Naive thymus-derived CD4-positive, alpha-beta T cell (primary cell): Measurements from ENCODE around the gene ENTPD6. TPM values are rescaled to one million over a fixed set of nuclear protein-coding genes. Genes with fewer than 3 reads are reported as not detected.

Experiments used
- ATAC-seq: fragments of 150-1000 bp; cut with Tn5 transposase; 2 replicates; pipeline ENCODE4 v1.10.0; 2021; ENCODE audit warnings: mild to moderate bottlenecking, moderate library complexity
- CTCF ChIA-PET: fragments of 350-600 bp; sonication (Branson Sonifier 250); formaldehyde crosslinking; loops from one replicate; lab custom pipeline; 2021; ENCODE audit warnings: antibody characterized with exemption; lab: Charles Lee
- POLR2A ChIA-PET: fragments of 350-600 bp; sonication (Branson Sonifier 250); formaldehyde crosslinking; loops from one replicate; lab custom pipeline; 2021; ENCODE audit warnings: antibody characterized with exemption, inconsistent platforms; lab: Charles Lee
- DNase-seq, 9 donors: peaks; one replicate each; pipeline versions ENCODE4 v3.0.0 to v3.0.0-alpha.2; 2020 to 2022; ENCODE audit warnings: mixed read lengths in 1 of 9
- H3K27ac ChIP-seq: one replicate; pipeline ENCODE4 v1.7.0; 2013; ENCODE audit warnings: mild to moderate bottlenecking, low read depth, low read length, moderate library complexity
- H3K27me3 ChIP-seq, 2 donors: one replicate each; pipeline ENCODE4 v1.7.0; 2013; ENCODE audit warnings: low read length in 2 of 2, mild to moderate bottlenecking in 2 of 2, moderate library complexity in 2 of 2; ENCODE audit not compliant: control insufficient read depth in 2 of 2, insufficient read depth in 2 of 2
- H3K36me3 ChIP-seq, 3 experiments: 1 replicate in 2 of 3; 2 replicates in 1 of 3; pipeline ENCODE4 v1.7.0; 2013; ENCODE audit warnings: low read length in 3 of 3, mild to moderate bottlenecking in 3 of 3, moderate library complexity in 1 of 3; ENCODE audit not compliant: insufficient read depth in 3 of 3, control insufficient read depth in 2 of 3
- H3K4me1 ChIP-seq, 2 donors: one replicate each; pipeline ENCODE4 v1.7.0; 2013; ENCODE audit warnings: low read length in 2 of 2, mild to moderate bottlenecking in 2 of 2, moderate library complexity in 1 of 2; ENCODE audit not compliant: control insufficient read depth in 2 of 2, insufficient read depth in 2 of 2
- H3K4me3 ChIP-seq: 2 replicates; pipeline ENCODE4 v1.7.0; 2013; ENCODE audit warnings: mild to moderate bottlenecking, low read length
- H3K9me3 ChIP-seq, 3 experiments: 1 replicate in 2 of 3; 2 replicates in 1 of 3; pipeline ENCODE4 v1.7.0; 2013; ENCODE audit warnings: low read length in 3 of 3; ENCODE audit not compliant: control insufficient read depth in 2 of 3
- H3K27ac Mint-ChIP-seq, 9 donors: one replicate each; pipeline ENCODE4 v1.8.0; 2020 to 2022; ENCODE audit warnings: mixed read lengths in 9 of 9, mild to moderate bottlenecking in 8 of 9, moderate library complexity in 5 of 9, inconsistent platforms in 2 of 9
- H3K27me3 Mint-ChIP-seq, 5 donors: one replicate each; pipeline ENCODE4 v1.8.0; 2021 to 2022; ENCODE audit warnings: mixed read lengths in 5 of 5, mild to moderate bottlenecking in 1 of 5
- H3K36me3 Mint-ChIP-seq, 5 donors: one replicate each; pipeline ENCODE4 v1.8.0; 2020 to 2022; ENCODE audit warnings: mixed read lengths in 5 of 5, mild to moderate bottlenecking in 3 of 5, inconsistent platforms in 1 of 5
- H3K4me1 Mint-ChIP-seq, 7 donors: one replicate each; pipeline ENCODE4 v1.8.0; 2020 to 2022; ENCODE audit warnings: mixed read lengths in 7 of 7, mild to moderate bottlenecking in 3 of 7, inconsistent platforms in 1 of 7
- H3K4me3 Mint-ChIP-seq, 10 donors: one replicate each; pipeline ENCODE4 v1.8.0; 2020 to 2022; ENCODE audit warnings: mild to moderate bottlenecking in 10 of 10, mixed read lengths in 10 of 10, moderate library complexity in 6 of 10, inconsistent platforms in 2 of 10
- H3K9me3 Mint-ChIP-seq, 11 donors: one replicate each; pipeline ENCODE4 v1.8.0; 2020 to 2022; ENCODE audit warnings: mixed read lengths in 11 of 11, mild to moderate bottlenecking in 4 of 11, inconsistent platforms in 1 of 11, moderate library complexity in 1 of 11
- intact Hi-C, 2 donors: fragments of 100-400 bp; cut with micrococcal nuclease; formaldehyde crosslinking; loops; one replicate each; pipeline ENCODE4 v1.15.1; 2023
- polyA plus RNA-seq, 2 donors: library from polyadenylated mRNA; unstranded; fragments of 300-500 nt; fragmentation: Illumina TruSeq; gene quantifications; one replicate each; pipeline ENCODE4 v1.2.3, GENCODE V29; 2021
- total RNA-seq, 6 experiments: library from RNA in 5 of 6; stranded (reverse) in 5 of 6; gene quantifications; 1 replicate in 5 of 6; 2 replicates in 1 of 6; pipeline ENCODE4 v1.2.3 and lab custom pipeline; 2021 to 2026

Gene ENTPD6
- total RNA-seq: 100 to 1,000 TPM in 2 of 5 experiments, 10 to 100 TPM in 3; 41.1 to 108 (median 74.4) TPM
- polyA plus RNA-seq: 10 to 100 TPM; 43.7 to 56.9 TPM
- total RNA-seq (lab: John Stamatoyannopoulos, UW): 99.2 reads per million, percentile 84 among the genes with 10 or more reads in this experiment

GRCh38 chr20:25195014-25195961 is at the start of gene ENTPD6:
TSS of gene ENTPD6 (plus strand) at chr20:25195712. CDS start at chr20:25206537, 10,825 bp downstream.
- H3K27me3 Mint-ChIP-seq: peaks cover 0 to 6% (median 0%) of the 10 kb centered on the region in 5 donors
- H3K9me3 Mint-ChIP-seq: no peaks in the 10 kb centered on the region
- DNase-seq: peak; percentile 88 to 99 (median 94)
- ChIA-PET CTCF (interaction anchor here (1.2 kb wide), 1 partner anchor 65 kb away, joined by 6 read pairs; no protein-coding TSS in a partner anchor), POLR2A (interaction anchor here (0.6 to 3.0 kb wide), 17 partner anchors 9 to 213 kb away, joined by 3 to 25 read pairs (median 4); partner anchors contain the start of genes ACSS1, GINS1 and PYGB)
- H3K27ac ChIP-seq: peak within 1 kb of the TSS; percentile 91
- H3K4me1 Mint-ChIP-seq: peaks cover 23 to 56% (median 44%) of the 10 kb centered on the region in 7 donors
- H3K4me3 Mint-ChIP-seq: peak within 1 kb of the TSS; percentile 81 to 97 (median 92)
- intact Hi-C loops: loop anchor here (1.0 to 5.0 kb wide), 14 partner anchors 46 to 1844 kb away; partner anchors contain the start of genes ACSS1 (in 2 of the 2), ABHD12 (in 1 of the 2), APMAP (in 1 of the 2) and NANP (in 1 of the 2)
- H3K27me3 ChIP-seq: no peaks in the 10 kb centered on the region
- no peaks in the 10 kb centered on the region for H3K36me3 ChIP-seq
- H3K9me3 ChIP-seq: no peaks in the 10 kb centered on the region
- peak; percentile 89 for ATAC-seq
- H3K27ac Mint-ChIP-seq: peak within 1 kb of the TSS; percentile 75 to 96 (median 93)
- peak within 1 kb of the TSS; percentile 85 for H3K4me3 ChIP-seq
- no peaks in the 10 kb centered on the region for H3K36me3 Mint-ChIP-seq
- peaks cover 19 to 29% of the 10 kb centered on the region in 2 donors for H3K4me1 ChIP-seq

- H3K27me3 Mint-ChIP-seq: peaks cover 4 to 33% (median 5%) of the 10 kb centered on the region in 5 donors
- intact Hi-C loops: no loop called here
- H3K36me3 Mint-ChIP-seq: no peaks in the 10 kb centered on the region
- ATAC-seq (no peak), DNase-seq (no peak)
- H3K4me1 ChIP-seq: peaks cover 0 to 12% of the 10 kb centered on the region in 2 donors
- H3K27me3 ChIP-seq: no peaks in the 10 kb centered on the region
- H3K27ac Mint-ChIP-seq: no peak overlapping the region
- H3K4me1 Mint-ChIP-seq: peaks cover 5 to 7% (median 6%) of the 10 kb centered on the region in 7 donors
- H3K27ac ChIP-seq: no peak overlapping the region
- peak overlapping the region in 8 of 10 donors; percentile 14 to 45 (median 31) for H3K4me3 Mint-ChIP-seq
- H3K4me3 ChIP-seq: no peak overlapping the region
- POLR2A ChIA-PET: no interaction called here
- H3K9me3 Mint-ChIP-seq: peaks cover 0 to 2% (median 0%) of the 10 kb centered on the region in 11 donors
- no peaks in the 10 kb centered on the region for H3K36me3 ChIP-seq
- CTCF ChIA-PET: no interaction called here
- no peaks in the 10 kb centered on the region for H3K9me3 ChIP-seq
Measured at GRCh38 chr20:25146976-25147375, 48.5 kb upstream of the ENTPD6 start.

GRCh38 chr20:25147716-25148115 is 47.8 kb upstream of the ENTPD6 start:
- Histone ChIP-seq H3K27me3 (no peaks in the 10 kb centered on the region), H3K4me1 (peaks cover 0 to 12% of the 10 kb centered on the region in 2 donors), H3K4me3 (no peak overlapping the region), H3K36me3 (no peaks in the 10 kb centered on the region), H3K9me3 (no peaks in the 10 kb centered on the region), H3K27ac (no peak overlapping the region)
- Mint-ChIP-seq H3K27ac (no peak overlapping the region), H3K4me1 (peaks cover 5 to 7% (median 6%) of the 10 kb centered on the region in 7 donors), H3K27me3 (peaks cover 4 to 30% (median 5%) of the 10 kb centered on the region in 5 donors), H3K9me3 (peaks cover 0 to 2% (median 0%) of the 10 kb centered on the region in 11 donors), H3K36me3 (no peaks in the 10 kb centered on the region), H3K4me3 (peak overlapping the region in 8 of 10 donors; percentile 21 to 88 (median 31))
- ATAC-seq (no peak), DNase-seq (no peak)
- POLR2A ChIA-PET: no interaction called here
- CTCF ChIA-PET: interaction anchor here (1.2 kb wide), 1 partner anchor 57 kb away, joined by 4 read pairs; no protein-coding TSS in a partner anchor
- intact Hi-C loops: loop anchor here in 1 of 2 donors (2.0 kb wide), 2 partner anchors 47 to 57 kb away; partner anchors contain the start of gene ENTPD6

- Mint-ChIP-seq H3K27me3 (peaks cover 4 to 30% (median 8%) of the 10 kb centered on the region in 5 donors), H3K36me3 (no peaks in the 10 kb centered on the region), H3K4me3 (peak overlapping the region; percentile 84 to 97 (median 90)), H3K4me1 (peaks cover 5 to 7% (median 6%) of the 10 kb centered on the region in 7 donors), H3K9me3 (peaks cover 0 to 2% (median 0%) of the 10 kb centered on the region in 11 donors), H3K27ac (peak overlapping the region in 8 of 9 donors; percentile 73 to 99 (median 90))
- Histone ChIP-seq H3K4me3 (peak overlapping the region; percentile 65), H3K27me3 (no peaks in the 10 kb centered on the region), H3K9me3 (no peaks in the 10 kb centered on the region), H3K27ac (peak overlapping the region; percentile 38), H3K4me1 (peaks cover 0 to 12% of the 10 kb centered on the region in 2 donors), H3K36me3 (no peaks in the 10 kb centered on the region)
- ChIA-PET CTCF (interaction anchor here (1.2 kb wide), 1 partner anchor 58 kb away, joined by 4 read pairs; no protein-coding TSS in a partner anchor), POLR2A (interaction anchor here (1.5 kb wide), 1 partner anchor 47 kb away, joined by 9 read pairs; the partner anchor contains the start of gene ENTPD6)
- DNase-seq (peak; percentile 35 to 82 (median 79)), ATAC-seq (peak; percentile 94)
- intact Hi-C loops: loop anchor here in 1 of 2 donors (2.0 kb wide), 2 partner anchors 46 to 58 kb away; partner anchors contain the start of gene ENTPD6
Measured at GRCh38 chr20:25148181-25148981, 47.1 kb upstream of the ENTPD6 start.

- Histone ChIP-seq H3K27ac (no peak overlapping the region), H3K36me3 (no peaks in the 10 kb centered on the region), H3K9me3 (no peaks in the 10 kb centered on the region), H3K4me1 (peaks cover 0 to 12% of the 10 kb centered on the region in 2 donors), H3K27me3 (no peaks in the 10 kb centered on the region), H3K4me3 (peak overlapping the region; percentile 65)
- ChIA-PET CTCF (interaction anchor here (1.2 kb wide), 1 partner anchor 58 kb away, joined by 4 read pairs; no protein-coding TSS in a partner anchor), POLR2A (interaction anchor here (1.5 kb wide), 1 partner anchor 46 kb away, joined by 9 read pairs; the partner anchor contains the start of gene ENTPD6)
- H3K9me3 Mint-ChIP-seq: peaks cover 0 to 2% (median 0%) of the 10 kb centered on the region in 11 donors
- ATAC-seq (no peak), DNase-seq (no peak)
- peaks cover 5 to 7% (median 6%) of the 10 kb centered on the region in 7 donors for H3K4me1 Mint-ChIP-seq
- peak overlapping the region; percentile 84 to 97 (median 90) for H3K4me3 Mint-ChIP-seq
- peaks cover 4 to 29% (median 8%) of the 10 kb centered on the region in 5 donors for H3K27me3 Mint-ChIP-seq
- intact Hi-C loops: loop anchor here in 1 of 2 donors (2.0 kb wide), 2 partner anchors 46 to 58 kb away; partner anchors contain the start of gene ENTPD6
- H3K27ac Mint-ChIP-seq: peak overlapping the region in 8 of 9 donors; percentile 73 to 99 (median 90)
- no peaks in the 10 kb centered on the region for H3K36me3 Mint-ChIP-seq
Measured at GRCh38 chr20:25148982-25149846, 46.3 kb upstream of the ENTPD6 start.
